Urothelium cell line (cell line): Measurements from ENCODE around the gene LHX2.

Experiments used
- DNase-seq: peaks from one replicate; pipeline ENCODE4 v3.0.0; 2011; ENCODE audit warnings: low spot score, mixed read lengths
- FAIRE-seq: peaks from 2 replicates; lab custom pipeline; 2011; peaks lifted over from hg19 to GRCh38; lab: Jason Lieb, UNC

Gene LHX2

DNA sequence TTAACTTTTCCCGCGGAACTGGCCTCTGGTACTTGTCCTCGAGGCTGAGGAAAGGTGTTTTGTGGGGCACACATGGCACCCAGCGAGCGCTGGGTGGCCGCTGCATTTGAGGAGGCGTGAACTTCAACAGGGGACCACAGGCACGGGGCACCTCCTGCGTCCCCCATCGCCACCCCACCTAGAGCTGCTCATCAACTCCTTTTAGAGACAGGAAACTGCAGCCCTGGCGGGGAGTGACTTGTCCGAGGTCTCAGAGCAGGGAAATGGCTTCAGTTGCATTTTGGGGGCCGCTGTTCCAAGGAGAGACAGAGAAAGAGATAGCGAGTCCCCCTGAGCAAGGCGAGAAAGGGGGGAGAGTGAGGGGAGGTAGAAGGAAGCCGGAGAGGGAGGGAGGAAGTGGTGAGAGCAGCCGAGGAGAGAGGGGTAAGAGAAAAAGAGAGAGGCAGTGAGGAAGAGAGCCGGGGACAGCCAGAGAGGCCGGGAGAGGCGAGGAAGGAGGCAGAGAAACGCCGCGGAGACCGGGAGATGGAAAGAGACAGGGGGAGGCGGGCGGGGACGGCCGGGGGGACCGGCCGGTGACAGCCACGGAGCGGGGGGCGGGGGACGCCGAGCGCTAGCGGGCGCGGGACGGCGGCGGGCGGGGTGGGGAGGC is 12.5 kb upstream of the LHX2 start:
- no peak for DNase-seq
- no peak for FAIRE-seq

DNA sequence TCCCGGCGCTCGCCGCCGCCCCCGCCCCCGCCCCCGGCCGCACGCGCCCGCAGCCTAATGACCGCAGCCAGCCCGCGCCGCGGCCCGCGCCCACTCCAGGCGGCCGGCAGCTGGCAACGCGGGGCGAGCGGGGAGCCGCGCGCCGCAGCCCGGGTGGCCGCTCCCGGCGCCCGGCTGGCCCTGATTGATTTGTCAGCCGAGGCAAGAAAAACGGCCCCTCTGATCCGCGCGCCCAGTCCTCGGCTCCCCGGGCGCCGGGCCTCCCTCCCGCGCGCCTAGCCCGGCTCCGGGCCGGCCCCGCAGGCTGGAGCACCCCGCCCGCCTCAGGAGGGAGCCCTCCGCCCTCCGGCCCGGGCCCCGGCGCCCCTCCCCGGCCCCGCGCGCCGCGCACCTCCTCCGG is 11.9 kb upstream of the LHX2 start:
- DNase-seq (no peak), FAIRE-seq (no peak)

DNA sequence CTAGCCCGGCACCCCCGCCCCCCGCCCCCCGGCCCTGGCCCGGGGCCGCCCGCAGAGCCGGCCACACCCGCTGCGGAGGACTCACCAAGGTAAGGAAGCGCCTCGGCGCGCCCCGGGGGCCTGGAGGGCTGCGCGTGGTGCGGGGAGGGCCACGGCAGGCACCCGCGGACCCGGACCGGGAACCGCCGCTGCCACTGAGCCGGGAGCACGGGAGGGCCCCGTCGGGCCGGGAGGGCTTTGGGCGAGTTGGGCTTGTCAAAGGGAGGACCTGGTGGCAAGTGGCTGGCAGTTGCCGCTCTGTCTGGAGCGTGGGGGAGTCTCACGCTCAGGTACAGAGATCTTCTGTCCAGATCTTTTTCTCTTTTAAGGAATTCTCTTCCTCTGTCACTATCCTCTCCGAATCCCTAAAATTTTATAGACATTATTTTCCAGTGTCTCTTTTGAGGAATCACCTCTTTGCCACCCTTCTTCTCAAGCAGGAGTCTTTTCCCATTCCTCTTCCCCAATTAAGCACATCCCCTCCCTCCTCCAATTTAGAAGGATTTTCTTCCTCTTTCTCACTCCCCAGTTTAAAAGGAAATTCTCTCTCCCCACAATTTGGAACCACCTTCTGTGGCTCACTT is 11.3 kb upstream of the LHX2 start:
- FAIRE-seq (no peak), DNase-seq (no peak)

DNA sequence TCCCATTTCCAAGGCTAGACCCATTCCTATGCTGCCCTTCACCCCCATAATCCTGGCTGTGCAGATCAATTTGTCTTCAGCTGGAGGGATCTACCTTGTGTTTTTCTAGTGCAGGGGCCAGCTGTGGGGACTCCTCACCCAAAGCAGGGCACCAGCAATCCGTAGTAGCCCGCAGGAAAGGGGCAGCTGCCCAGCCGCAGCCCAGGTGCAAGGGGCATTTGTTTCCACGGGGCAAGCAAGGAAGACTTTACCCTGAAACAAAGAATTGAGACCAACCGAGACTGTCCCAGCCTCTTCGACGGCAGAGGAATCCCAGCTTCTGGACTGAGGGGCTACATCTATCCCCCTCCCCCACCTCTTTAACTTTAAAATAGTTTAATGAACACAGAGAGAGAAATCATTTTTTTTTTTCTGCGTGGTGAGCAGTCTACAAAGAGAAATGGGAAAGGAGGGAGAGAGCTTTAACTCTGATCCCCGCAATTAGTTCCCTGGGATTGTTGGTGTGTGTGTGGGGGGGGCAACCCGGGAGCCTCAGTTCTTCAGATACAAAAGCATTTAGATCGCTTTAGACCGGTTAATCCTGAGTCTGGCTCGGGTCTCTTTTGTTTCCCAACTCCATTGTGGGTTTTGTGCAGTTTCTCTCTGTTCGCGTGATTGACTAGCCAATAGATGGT is 10.6 kb upstream of the LHX2 start:
- FAIRE-seq (no peak), DNase-seq (no peak)

DNA sequence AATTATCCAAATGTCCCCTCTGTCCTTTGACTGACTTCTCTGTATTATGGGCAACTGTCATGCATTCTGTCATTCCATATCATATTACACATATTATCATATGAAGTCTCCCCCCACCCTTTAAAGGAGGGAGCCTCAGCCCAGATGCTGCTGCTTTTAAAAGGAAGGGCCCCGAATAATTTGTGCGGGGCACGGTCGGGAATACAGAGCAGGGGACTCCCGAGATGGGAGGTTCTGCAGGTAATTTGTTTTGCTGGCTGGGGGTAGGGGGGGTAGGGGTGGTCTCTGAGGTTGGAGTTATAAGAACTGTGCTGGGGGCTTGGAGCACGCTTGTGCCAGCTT is 10.1 kb upstream of the LHX2 start:
- no peak for FAIRE-seq
- no peak for DNase-seq

DNA sequence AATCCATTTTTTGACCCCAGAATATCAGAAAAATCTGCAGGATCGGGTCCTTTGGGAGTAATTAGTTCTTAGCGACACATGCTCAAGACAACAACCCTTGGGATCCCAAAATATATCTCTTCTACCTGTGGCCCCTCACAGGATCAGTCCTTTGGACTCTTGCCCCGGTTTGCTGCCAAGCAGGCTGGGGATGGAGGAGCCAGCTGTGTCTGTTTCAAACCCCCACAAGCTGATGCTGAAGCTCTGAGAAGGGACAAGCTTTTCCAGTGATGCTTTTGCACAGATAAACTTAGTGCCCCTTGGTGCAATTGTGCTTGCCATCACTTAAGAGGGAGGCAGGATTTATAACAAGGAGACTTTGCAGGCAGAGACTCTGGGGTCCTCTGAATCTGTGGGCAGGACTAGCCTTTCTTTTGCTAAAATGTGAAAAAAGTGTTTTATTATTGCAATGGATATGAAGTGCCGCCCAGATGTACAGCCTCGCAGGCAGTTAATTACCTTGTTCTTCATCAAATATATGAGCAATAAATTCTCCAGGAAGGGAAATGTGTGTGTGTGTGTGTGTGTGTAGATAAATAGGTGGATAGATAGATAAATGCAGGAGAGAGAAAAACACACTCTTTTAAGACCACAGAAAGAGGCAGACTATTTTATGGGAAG is 9.6 kb upstream of the LHX2 start:
- DNase-seq (no peak), FAIRE-seq (no peak)

DNA sequence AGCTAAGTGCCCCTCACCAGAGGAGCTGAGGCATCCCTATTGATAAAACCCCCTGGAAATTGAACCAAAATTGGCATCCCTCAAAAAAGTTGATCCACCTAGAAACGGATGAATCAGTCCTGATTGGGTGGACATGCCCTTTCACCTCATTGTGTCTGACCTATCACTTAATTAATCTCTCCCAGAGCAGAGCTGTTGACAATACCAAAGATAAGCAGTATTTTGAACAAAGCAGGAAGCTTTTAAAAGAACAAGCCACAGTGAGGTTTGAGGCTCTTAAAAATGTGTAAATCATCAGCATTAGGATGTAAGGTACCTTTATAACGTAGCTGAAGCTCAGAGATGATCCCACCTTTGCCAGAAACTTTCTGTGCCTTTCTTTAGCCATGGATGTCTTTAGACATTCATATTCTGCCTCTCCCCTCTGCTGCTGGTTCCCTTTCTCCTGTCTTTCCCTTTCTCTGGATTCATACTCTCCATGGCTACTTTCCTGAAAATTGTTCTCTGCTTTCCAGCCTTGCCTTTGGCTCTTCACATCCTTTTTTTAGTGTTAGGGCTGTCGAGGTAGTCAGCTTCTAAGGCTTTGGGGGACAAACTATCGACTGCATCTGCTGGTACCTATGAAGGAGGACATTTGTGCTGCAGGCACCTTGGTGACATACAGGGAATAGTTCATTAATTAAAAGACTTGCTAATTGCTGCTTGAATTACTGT is 7.8 kb upstream of the LHX2 start:
- FAIRE-seq (no peak), DNase-seq (no peak)

DNA sequence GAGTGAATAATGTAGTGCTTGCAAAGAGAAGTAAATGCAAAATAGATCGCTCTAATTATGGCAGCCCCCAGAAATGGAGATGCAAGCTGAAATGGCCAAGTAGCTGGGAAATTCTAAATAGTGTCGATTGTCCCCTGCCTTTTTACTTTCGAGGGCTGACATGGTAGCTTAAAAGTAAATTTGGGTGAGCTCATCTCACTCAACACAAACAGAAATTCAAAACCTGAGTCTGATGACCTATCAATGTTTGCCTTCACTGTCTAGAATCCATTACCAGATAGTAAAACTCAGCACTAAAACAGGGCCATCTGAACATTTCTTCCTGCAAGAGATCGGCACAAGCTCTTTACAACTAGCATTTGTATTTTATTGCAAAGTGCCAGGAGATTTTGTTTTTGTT is 7.0 kb upstream of the LHX2 start:
- no peak for DNase-seq
- no peak for FAIRE-seq

DNA sequence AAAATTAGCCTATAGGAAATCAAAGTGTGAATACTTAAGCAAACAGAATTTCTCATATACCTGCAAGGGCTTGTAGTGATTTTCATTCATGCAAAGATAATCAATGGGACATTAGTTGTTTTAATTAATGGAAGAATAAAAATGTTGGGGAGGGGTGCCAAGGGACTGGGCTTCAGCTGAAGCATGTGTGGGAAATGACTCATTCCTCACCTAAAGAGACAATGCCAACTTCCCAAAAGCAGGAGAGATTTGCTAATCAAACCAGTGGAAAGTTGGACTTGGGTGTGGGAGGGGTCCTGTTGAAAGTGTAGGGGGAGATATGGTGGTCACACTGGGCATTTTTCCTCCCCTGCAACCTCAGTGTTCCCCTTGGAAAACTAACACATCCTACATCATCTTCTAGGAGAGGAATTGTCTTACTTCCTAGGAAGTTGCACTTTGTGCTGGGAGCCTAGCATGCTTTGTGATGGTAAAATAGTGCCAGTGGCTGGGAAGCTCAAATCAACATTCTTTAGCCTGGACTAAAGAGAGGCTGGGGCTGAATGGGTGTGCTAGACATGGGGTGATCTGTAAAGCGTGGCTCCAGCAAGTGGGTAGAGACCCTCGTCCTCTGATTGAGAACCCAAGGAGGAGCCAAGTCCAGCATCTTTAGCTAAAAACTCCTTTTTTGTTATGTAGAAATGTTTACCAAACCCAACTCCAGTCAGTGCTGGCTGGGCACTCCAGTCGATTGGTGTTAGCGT is 6.4 kb upstream of the LHX2 start:
- FAIRE-seq, result no peak
- DNase-seq, result no peak

DNA sequence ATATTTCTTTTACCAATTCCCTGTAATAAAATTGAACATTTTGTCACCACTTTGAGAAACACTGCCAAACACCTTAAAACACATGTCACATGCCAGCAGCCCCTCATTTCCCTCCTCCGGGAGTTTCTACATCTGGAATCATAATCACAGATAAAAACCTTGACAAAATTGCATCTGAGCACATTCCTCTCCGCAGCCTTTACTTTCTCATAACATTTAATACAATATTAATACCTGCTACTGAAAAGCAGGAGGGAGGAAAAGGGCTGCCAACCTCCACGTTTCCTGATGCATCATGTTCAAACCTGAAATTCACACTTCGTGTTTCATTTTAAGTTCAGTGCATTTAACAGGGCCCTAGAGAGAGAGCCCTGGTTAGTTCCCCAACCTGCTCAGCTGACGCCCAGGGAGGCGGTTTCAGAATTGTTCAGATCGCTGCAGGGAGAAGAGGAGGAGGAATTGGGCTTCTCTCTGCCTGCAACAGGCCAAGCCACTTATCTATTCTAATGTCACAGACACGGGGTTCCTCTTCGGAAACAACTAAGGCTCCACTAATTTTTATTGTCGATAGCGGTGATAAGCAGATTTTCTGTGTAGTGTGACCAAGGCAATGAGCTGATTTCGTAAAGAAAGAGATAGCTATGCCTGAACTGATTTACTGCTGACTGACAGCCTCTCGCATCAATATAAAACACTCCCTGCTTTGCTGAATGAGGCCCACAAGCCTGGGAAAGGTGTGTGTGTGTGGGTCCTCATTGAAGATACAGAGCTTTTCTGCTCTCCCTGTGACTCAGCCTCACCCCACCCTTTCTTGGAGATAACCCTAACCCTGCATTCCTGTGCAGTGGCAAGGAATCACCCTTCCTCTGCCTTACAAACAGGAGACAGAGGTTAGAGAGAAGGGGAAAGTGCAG is 4.9 kb upstream of the LHX2 start:
- FAIRE-seq (no peak), DNase-seq (no peak)

DNA sequence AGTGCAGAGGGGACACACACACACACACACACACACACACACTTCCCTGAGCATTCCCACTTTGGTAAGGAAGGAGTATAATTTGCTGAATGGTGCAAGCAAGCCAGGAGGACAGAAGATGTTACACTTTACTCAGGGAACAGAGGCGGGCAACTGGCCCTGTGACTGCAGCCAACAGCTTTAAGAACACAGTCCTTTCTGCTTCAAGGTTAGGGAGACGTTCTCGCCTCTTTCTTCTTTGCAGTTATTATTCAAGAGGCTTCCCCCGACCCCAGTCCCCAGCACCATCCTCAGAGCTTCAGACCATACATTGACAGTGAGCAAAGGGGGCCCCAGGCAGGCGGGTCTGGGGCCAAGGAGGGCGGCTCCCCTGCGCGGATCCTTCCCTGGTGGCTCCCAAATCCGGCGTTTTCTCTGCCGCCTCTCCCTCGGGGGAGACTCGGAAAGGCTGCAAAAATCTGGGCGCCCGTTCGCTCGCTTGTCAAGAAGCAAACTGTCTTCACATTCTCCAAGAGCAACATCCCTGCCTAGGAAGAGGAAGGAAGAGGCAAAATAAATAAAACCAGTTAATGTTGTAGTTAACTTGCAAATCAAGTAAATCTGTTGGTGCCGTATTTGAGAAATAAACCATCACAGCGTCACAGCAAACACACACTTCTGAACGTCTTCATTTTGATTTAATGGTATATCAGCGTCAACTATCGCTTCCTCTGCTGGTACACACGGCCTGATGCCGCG is 3.8 kb upstream of the LHX2 start:
- DNase-seq, result no peak
- no peak for FAIRE-seq

DNA sequence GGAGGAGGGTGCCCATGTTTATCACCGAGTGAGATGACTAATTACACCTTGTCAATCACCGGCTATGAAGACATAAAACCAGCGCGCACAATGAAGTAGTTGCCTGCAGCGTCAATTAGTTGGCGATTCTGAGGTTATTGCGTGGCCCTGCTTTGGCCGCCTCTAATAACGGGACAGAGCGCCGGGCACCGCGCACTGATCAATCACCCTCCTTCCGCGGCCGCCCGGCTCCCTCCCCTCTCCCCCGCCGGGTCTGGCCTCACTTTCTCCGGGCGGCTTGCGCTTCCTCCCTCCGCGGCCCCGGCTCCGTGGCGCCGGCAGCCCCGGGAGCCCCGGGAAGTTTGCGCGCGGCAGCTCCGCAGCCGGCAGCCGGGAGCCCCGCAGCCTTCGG is 3.3 kb upstream of the LHX2 start:
- no peak for FAIRE-seq

DNA sequence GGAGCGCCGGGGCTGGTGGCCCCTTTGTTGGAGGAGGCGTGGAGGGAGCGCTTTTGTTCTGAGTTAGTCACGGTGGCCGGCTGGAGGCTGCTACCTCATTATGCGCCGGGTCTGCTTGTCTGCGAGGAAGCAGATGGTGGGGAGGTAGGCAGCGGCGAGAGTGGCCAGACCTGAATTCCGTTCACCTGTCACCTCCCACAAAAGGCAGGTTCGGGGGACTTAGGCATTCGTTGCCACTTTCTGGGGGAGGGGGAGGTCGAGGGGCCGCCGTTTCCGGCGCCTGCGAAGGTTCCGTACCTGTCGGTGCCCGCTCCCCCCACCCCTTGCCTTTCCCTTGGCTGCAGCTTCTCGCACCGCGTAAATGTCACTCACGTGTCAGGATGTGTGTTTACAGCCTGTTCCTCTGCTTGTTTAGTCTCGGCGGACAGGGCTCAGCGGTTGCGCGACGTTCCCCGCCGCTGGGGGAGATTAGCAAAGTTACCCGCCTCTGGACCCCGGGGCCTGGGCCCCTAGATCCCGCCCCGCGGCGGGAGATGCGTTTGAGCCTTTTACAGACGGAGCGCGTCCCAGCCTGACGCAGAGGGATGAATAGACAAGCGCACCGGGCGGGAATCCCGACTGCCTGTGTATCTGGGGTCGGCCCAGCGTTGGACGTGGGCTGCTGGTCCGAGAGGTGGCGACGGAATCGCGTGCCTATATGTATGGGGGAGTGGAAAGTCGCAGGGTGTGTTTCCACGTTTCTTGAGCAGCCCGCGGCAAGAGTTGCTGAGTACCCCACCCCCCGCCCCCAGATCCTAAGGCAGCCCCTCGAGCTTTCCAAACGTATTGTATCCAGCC is 2.7 kb upstream of the LHX2 start:
- DNase-seq (no peak), FAIRE-seq (no peak)

More for the DNA sequence above, 3.3 kb upstream of the LHX2 start:
- no peak for DNase-seq

DNA sequence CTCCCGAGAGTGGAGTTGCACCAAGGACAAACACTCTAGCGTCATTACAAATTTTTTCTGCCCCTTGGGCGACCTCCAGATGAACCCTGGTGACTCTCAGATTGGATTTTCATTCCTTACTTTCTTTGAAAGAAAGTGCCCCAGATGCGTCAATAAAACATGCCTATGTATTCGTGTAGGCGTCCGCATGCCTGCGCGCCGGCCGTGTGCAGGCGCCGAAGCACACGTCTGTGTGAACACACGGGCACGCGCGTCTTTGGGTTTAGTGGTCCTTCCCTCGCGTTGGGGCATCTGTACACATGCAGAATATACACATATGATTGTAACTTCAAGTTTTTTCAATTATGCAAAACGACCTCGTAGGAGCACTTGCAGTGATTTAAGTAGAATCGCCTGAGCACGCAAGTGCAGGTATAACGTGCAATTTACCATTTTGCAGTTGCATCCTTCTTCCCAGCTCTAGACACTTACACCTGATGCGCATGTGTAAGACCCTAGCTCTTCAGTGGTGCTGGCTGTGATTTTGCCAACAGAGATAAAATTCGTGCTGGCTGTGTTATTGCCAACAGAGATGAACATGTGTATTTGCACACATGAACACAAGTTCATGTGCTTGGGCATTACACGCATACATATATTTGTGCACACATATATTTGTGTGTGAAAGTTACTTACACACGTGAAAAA is 1.9 kb upstream of the LHX2 start:
- FAIRE-seq, result no peak
- DNase-seq, result no peak

DNA sequence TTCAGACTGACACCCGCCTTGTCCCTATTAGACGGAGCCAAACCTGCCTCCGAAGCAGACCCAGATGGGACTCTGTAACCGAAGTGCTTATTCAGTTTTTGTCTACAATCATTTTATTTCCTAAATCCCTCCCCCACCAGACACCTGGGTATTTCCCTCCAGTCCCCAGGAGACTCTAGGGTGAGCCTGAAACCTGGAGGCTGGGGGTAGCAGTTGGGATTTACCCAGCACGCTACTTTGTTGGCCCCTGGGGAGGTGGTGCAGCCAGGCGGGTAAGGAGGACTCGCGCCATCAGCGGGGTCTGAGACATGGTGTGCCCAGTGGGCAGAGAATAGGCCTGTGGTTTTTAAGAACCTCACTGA is 1.3 kb upstream of the LHX2 start:
- DNase-seq (no peak), FAIRE-seq (no peak)

DNA sequence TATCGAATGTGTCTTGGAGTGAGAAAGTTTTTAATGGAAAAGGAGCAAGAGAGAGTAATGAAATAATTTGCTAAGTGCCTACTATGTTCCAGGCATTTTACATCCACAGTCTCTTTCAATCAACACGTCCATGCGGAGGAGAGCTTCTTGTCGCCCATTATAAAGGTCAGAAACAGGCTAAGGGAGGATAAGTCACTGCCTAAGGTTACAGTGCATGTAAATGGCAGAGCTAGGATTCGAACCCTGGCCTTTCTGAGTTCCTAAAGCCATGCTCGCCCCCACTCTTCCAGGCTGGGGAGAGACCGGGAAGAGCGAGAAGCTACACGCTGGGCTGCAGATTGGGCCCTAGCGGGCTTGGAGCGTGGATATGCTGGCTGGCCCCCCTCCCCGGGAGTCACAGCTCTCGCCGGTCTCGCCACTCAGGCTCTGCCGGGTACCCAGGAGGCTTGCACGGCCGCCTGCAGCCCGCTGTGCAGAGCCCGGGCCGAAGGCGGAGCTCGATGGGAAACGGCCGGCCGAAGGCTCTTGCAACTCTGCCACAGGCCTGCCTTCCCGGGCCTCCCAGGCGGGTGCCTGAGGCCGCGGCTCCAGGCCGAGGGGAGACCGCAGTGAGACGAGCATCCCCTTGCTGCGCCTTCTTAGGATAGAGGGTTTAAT is 775 bp upstream of the LHX2 start:
- FAIRE-seq (no peak), DNase-seq (no peak)
